IMR-90 (cell line): ENCODE measurements around the gene MYH3. TPM values are rescaled to one million over a fixed set of nuclear protein-coding genes. Genes with fewer than 3 reads are reported as not detected.

Source experiments
- ATAC-seq: fragments of 200-7000 bp; cut with Tn5 transposase; 2 replicates; pipeline ENCODE4 v1.9.1; 2020; ENCODE audit warnings: low read depth, mild to moderate bottlenecking, moderate library complexity
- BruUV-seq: library from RNA; stranded (reverse); fragments of 400-500 nt; replicated peaks from 2 replicates; lab custom pipeline; 2021; lab: Mats Ljungman, UMichigan
- CTCF ChIA-PET: fragments of 300-600 bp; formaldehyde crosslinking; extraction: SDS; loops from one replicate; lab custom pipeline; 2021; ENCODE audit warnings: antibody characterized with exemption; lab: Yijun Ruan, JAX
- POLR2A ChIA-PET: fragments of 300-600 bp; sonication (Branson Sonifier 250); formaldehyde crosslinking; loops from one replicate; lab custom pipeline; 2022; ENCODE audit warnings: antibody characterized with exemption; ENCODE audit not compliant: unreplicated experiment; lab: Charles Lee
- DNase-seq: peaks from one replicate; pipeline ENCODE4 v3.0.0; 2013
- H2AFZ ChIP-seq: replicated peaks from 2 replicates; pipeline ENCODE3; 2013; ENCODE audit warnings: low read length, mild to moderate bottlenecking; ENCODE audit not compliant: poor library complexity
- H2AK5ac ChIP-seq: 2 replicates; pipeline ENCODE4 v1.6.1; 2013; ENCODE audit warnings: low read depth, low read length, inconsistent platforms
- H2AK9ac ChIP-seq: replicated peaks from 2 replicates; pipeline ENCODE3; 2013; ENCODE audit warnings: mild to moderate bottlenecking, low read depth, low read length, moderate library complexity; ENCODE audit not compliant: poor library complexity
- H2BK120ac ChIP-seq: 2 replicates; pipeline ENCODE4 v1.6.1; 2013; ENCODE audit warnings: low read depth, low read length, inconsistent platforms
- H2BK15ac ChIP-seq: 3 replicates; pipeline ENCODE4 v1.6.1; 2013; ENCODE audit warnings: low read depth, low read length, inconsistent platforms
- H2BK20ac ChIP-seq: 2 replicates; pipeline ENCODE4 v1.6.1; 2013; ENCODE audit warnings: low read depth, mild to moderate bottlenecking, inconsistent platforms, low read length, moderate library complexity
- H2BK5ac ChIP-seq: 2 replicates; pipeline ENCODE4 v1.6.1; 2013; ENCODE audit warnings: mild to moderate bottlenecking, low read depth, low read length, inconsistent platforms; ENCODE audit not compliant: poor library complexity, severe bottlenecking
- H3K14ac ChIP-seq: replicated peaks from 2 replicates; pipeline ENCODE4 v1.6.1; 2013; ENCODE audit warnings: low read depth, low read length, inconsistent platforms
- H3K18ac ChIP-seq: 2 replicates; pipeline ENCODE4 v1.6.1; 2013; ENCODE audit warnings: low read depth, low read length, control low read depth
- H3K23ac ChIP-seq: 2 replicates; pipeline ENCODE4 v1.6.1; 2013; ENCODE audit warnings: low read depth, low read length, inconsistent platforms
- H3K27ac ChIP-seq: 2 replicates; pipeline ENCODE4 v1.5.1; 2013; ENCODE audit warnings: mild to moderate bottlenecking, control low read depth, low read length; ENCODE audit not compliant: insufficient read depth
- H3K27me3 ChIP-seq: 2 replicates; pipeline ENCODE4 v1.6.1; 2013; ENCODE audit warnings: low read length; ENCODE audit not compliant: control insufficient read depth, insufficient read depth
- H3K36me3 ChIP-seq: 2 replicates; pipeline ENCODE4 v1.6.1; 2013; ENCODE audit warnings: low read length, mixed read lengths; ENCODE audit not compliant: control insufficient read depth, insufficient read depth
- H3K4ac ChIP-seq: 2 replicates; pipeline ENCODE4 v1.6.1; 2013; ENCODE audit warnings: low read depth, low read length, inconsistent platforms
- H3K4me1 ChIP-seq: 2 replicates; pipeline ENCODE4 v1.6.1; 2013; ENCODE audit warnings: low read length, mixed read lengths; ENCODE audit not compliant: control insufficient read depth, insufficient read depth
- H3K4me2 ChIP-seq: 2 replicates; pipeline ENCODE4 v1.6.1; 2013; ENCODE audit warnings: low read depth, mild to moderate bottlenecking, control low read depth, low read length, moderate library complexity
- H3K4me3 ChIP-seq: 2 replicates; pipeline ENCODE4 v1.5.1; 2013; ENCODE audit warnings: low read depth, mild to moderate bottlenecking, control low read depth, low read length, moderate library complexity; ENCODE audit not compliant: insufficient read depth
- H3K56ac ChIP-seq: 2 replicates; pipeline ENCODE4 v1.6.1; 2013; ENCODE audit warnings: low read length, inconsistent platforms; ENCODE audit not compliant: insufficient read depth; ENCODE audit errors: extremely low read depth
- H3K79me1 ChIP-seq, 2 experiments: 2 replicates each; pipeline ENCODE4 v1.6.1; 2013; ENCODE audit warnings: low read length in 2 of 2, inconsistent platforms in 1 of 2, low read depth in 1 of 2
- H3K9ac ChIP-seq: 2 replicates; pipeline ENCODE4 v1.6.1; 2013; ENCODE audit warnings: low read depth, low read length, control low read depth
- H3K9me1 ChIP-seq: 2 replicates; pipeline ENCODE4 v1.6.1; 2013; ENCODE audit warnings: low read length, inconsistent platforms; ENCODE audit not compliant: insufficient read depth
- H3K9me3 ChIP-seq: 2 replicates; pipeline ENCODE4 v1.6.1; 2013; ENCODE audit warnings: low read length; ENCODE audit not compliant: control insufficient read depth, insufficient read depth
- H4K20me1 ChIP-seq: 2 replicates; pipeline ENCODE4 v1.6.1; 2013; ENCODE audit warnings: low read length, inconsistent platforms; ENCODE audit not compliant: insufficient read depth
- H4K5ac ChIP-seq: 2 replicates; pipeline ENCODE4 v1.6.1; 2013; ENCODE audit warnings: mild to moderate bottlenecking, low read depth, low read length, control low read depth
- H4K8ac ChIP-seq, 2 experiments: 2 replicates each; pipeline ENCODE4 v1.6.1; 2013; ENCODE audit warnings: low read depth in 2 of 2, low read length in 2 of 2, control low read depth in 1 of 2, inconsistent platforms in 1 of 2
- H4K91ac ChIP-seq: 2 replicates; pipeline ENCODE4 v1.6.1; 2013; ENCODE audit warnings: low read depth, low read length, inconsistent platforms; ENCODE audit not compliant: insufficient read depth
- BHLHE40 ChIP-seq: fragments of 150-350 bp; IDR thresholded peaks from 2 replicates; pipeline ENCODE4 v1.6.1; 2016; ENCODE audit warnings: mild to moderate bottlenecking, low read depth, low read length
- CEBPB ChIP-seq: IDR thresholded peaks from 2 replicates; pipeline ENCODE4 v1.6.1; 2012; ENCODE audit warnings: low read depth, low read length, improper control_type of control experiment
- CHD1 ChIP-seq: IDR thresholded peaks from 2 replicates; pipeline ENCODE4 v1.6.1; 2012; ENCODE audit warnings: low read depth, low read length, improper control_type of control experiment
- FOS ChIP-seq: fragments of 150-350 bp; IDR thresholded peaks from 2 replicates; pipeline ENCODE4 v1.6.1; 2016; ENCODE audit warnings: low read depth, low read length
- MAFK ChIP-seq: IDR thresholded peaks from 2 replicates; pipeline ENCODE4 v1.6.1; 2012; ENCODE audit warnings: low read depth, low read length, improper control_type of control experiment
- MAZ ChIP-seq: IDR thresholded peaks from 2 replicates; pipeline ENCODE4 v1.6.1; 2012; ENCODE audit warnings: low read depth, mild to moderate bottlenecking, low read length, improper control_type of control experiment, moderate library complexity, borderline replicate concordance
- NFE2L2 ChIP-seq: fragments of 150-350 bp; IDR thresholded peaks from 2 replicates; pipeline ENCODE4 v1.6.1; 2016; ENCODE audit warnings: low read depth, mild to moderate bottlenecking, low read length
- POLR2A ChIP-seq: IDR thresholded peaks from 2 replicates; pipeline ENCODE4 v1.6.1; 2012; ENCODE audit warnings: mild to moderate bottlenecking, low read depth, low read length
- RAD21 ChIP-seq: IDR thresholded peaks from 2 replicates; pipeline ENCODE4 v1.6.1; 2012; ENCODE audit warnings: low read length, improper control_type of control experiment
- RCOR1 ChIP-seq: IDR thresholded peaks from 2 replicates; pipeline ENCODE4 v1.6.1; 2012; ENCODE audit warnings: mild to moderate bottlenecking, low read length, improper control_type of control experiment; ENCODE audit not compliant: insufficient replicate concordance
- SMC3 ChIP-seq: fragments of 150-350 bp; IDR thresholded peaks from 2 replicates; pipeline ENCODE4 v1.6.1; 2016; ENCODE audit warnings: low read depth, mild to moderate bottlenecking, antibody characterized with exemption, low read length, moderate library complexity
- WGBS, 2 experiments: methylation state at CpG; one replicate each; pipeline versions ENCODE4 v1.1.5 to v1.1.7; 2013; ENCODE audit warnings: missing lambda C conversion rate in 2 of 2; ENCODE audit not compliant: insufficient read length in 1 of 2; ENCODE audit errors: extremely low coverage in 2 of 2; 5-methylcytosine and 5-hydroxymethylcytosine counted together
- dilution Hi-C: fragments of 300-500 bp; cut with HindIII; formaldehyde crosslinking; loops from one replicate; pipeline ENCODE4 v1.14.3; 2018; ENCODE audit warnings: low sequenced_read_pairs; ENCODE audit not compliant: unreplicated experiment
- in situ Hi-C: fragments of 300-500 bp; cut with MboI; formaldehyde crosslinking; loops from 3 replicates; pipeline ENCODE4 v1.14.3; 2019; ENCODE audit warnings: low sequenced_read_pairs, inconsistent platforms, mixed read lengths
- intact Hi-C: fragments of 100-400 bp; cut with micrococcal nuclease; formaldehyde crosslinking; loops from 2 replicates; pipeline ENCODE4 v1.10.0; 2022
- polyA plus RNA-seq, 3 experiments: library from polyadenylated mRNA; depleted of rRNA; stranded (reverse); fragments of >200 nt; gene quantifications; 2 replicates each; pipeline ENCODE4 v1.2.3, GENCODE V29; 2012; ENCODE audit warnings: low replicate concordance in 1 of 3
- total RNA-seq: library from RNA; depleted of rRNA; stranded (reverse); fragments of >200 nt; gene quantifications from 2 replicates; pipeline ENCODE4 v1.2.3, GENCODE V29; 2012
- TF ChIP-seq, protein P1 (sequence below): fragments of 150-350 bp; IDR thresholded peaks from 2 replicates; pipeline ENCODE4 v1.6.1; 2017; ENCODE audit warnings: mild to moderate bottlenecking, antibody characterized with exemption, low read length, low read depth
- TF ChIP-seq, protein P2 (sequence below): fragments of 150-350 bp; IDR thresholded peaks from 2 replicates; pipeline ENCODE4 v1.6.1; 2016; ENCODE audit warnings: low read depth, mild to moderate bottlenecking, low read length, moderate library complexity, borderline replicate concordance
- TF ChIP-seq, protein P3 (sequence below): conservative IDR thresholded peaks from 2 replicates; pipeline ENCODE4 v1.5.1; 2012; ENCODE audit warnings: mild to moderate bottlenecking, low read depth, low read length, improper control_type of control experiment

Gene MYH3
- total and polyA plus RNA-seq, 2 of the 4 experiments (the other 2 are of a cell fraction), result 0.54 to 0.63 TPM

DNA sequence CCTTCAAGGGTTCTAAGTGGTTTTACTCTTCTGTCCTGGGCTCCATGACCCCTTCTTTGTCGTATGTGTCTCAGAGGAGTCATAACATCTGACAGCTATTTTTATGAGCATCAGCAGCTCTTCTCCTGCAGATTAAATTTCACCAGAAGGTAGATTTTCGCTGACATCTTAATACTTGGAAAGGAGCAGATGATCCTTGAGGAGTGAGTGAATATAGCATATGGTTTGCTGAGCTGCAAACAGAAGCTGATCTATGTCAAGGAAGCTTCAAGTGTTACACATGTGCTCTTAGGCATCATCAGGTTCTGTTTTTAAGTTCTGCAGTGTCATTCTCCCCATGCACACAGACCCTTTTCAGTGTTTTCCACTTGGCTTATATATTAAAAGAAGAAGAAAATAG lies 58.5 kb downstream of the MYH3 start:
- Histone ChIP-seq H2AK5ac (no peak overlapping the region), H3K4ac (no peak overlapping the region), H2BK15ac (no peak overlapping the region), H4K20me1 (no peaks in the 10 kb centered on the region), H4K5ac (no peak overlapping the region), H3K79me1 (no peaks in the 10 kb centered on the region), H3K27me3 (no peaks in the 10 kb centered on the region), H4K8ac (no peak overlapping the region), H3K56ac (no peak overlapping the region), H3K9me1 (no peaks in the 10 kb centered on the region; the same call in 1 of the 2 replicates), H3K14ac (no peak overlapping the region), H3K27ac (no peak overlapping the region), H3K9ac (no peak overlapping the region), H2BK5ac (no peak overlapping the region), H3K4me2 (no peak overlapping the region), H2BK120ac (no peak overlapping the region), H2AFZ (no peak overlapping the region), H2BK20ac (no peak overlapping the region), H3K36me3 (no peaks in the 10 kb centered on the region), H4K91ac (no peak overlapping the region), H3K23ac (no peak overlapping the region), H2AK9ac (no peak overlapping the region), H3K18ac (no peak overlapping the region), H3K4me3 (no peak overlapping the region), H3K9me3 (no peaks in the 10 kb centered on the region), H3K4me1 (peaks cover 1% of the 10 kb centered on the region)
- CTCF ChIA-PET, result no interaction called here
- ATAC-seq (no peak), DNase-seq (no peak)
- dilution Hi-C loops, result no loop called here
- POLR2A ChIA-PET, result no interaction called here
- no CpG with 5 or more reads among the region's 2 CpGs for WGBS, 2 experiments
- TF ChIP-seq MAZ (no peak), NFE2L2 (no peak), RCOR1 (no peak), MAFK (no peak), BHLHE40 (no peak), CHD1 (no peak), FOS (no peak), POLR2A (no peak), RAD21 (no peak), CEBPB (no peak), SMC3 (no peak)
- TF ChIP-seq, protein P1, sequence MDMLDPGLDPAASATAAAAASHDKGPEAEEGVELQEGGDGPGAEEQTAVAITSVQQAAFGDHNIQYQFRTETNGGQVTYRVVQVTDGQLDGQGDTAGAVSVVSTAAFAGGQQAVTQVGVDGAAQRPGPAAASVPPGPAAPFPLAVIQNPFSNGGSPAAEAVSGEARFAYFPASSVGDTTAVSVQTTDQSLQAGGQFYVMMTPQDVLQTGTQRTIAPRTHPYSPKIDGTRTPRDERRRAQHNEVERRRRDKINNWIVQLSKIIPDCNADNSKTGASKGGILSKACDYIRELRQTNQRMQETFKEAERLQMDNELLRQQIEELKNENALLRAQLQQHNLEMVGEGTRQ, result no peak
- TF ChIP-seq, protein P2, sequence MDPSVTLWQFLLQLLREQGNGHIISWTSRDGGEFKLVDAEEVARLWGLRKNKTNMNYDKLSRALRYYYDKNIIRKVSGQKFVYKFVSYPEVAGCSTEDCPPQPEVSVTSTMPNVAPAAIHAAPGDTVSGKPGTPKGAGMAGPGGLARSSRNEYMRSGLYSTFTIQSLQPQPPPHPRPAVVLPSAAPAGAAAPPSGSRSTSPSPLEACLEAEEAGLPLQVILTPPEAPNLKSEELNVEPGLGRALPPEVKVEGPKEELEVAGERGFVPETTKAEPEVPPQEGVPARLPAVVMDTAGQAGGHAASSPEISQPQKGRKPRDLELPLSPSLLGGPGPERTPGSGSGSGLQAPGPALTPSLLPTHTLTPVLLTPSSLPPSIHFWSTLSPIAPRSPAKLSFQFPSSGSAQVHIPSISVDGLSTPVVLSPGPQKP, result no peak
- TF ChIP-seq, protein P3, sequence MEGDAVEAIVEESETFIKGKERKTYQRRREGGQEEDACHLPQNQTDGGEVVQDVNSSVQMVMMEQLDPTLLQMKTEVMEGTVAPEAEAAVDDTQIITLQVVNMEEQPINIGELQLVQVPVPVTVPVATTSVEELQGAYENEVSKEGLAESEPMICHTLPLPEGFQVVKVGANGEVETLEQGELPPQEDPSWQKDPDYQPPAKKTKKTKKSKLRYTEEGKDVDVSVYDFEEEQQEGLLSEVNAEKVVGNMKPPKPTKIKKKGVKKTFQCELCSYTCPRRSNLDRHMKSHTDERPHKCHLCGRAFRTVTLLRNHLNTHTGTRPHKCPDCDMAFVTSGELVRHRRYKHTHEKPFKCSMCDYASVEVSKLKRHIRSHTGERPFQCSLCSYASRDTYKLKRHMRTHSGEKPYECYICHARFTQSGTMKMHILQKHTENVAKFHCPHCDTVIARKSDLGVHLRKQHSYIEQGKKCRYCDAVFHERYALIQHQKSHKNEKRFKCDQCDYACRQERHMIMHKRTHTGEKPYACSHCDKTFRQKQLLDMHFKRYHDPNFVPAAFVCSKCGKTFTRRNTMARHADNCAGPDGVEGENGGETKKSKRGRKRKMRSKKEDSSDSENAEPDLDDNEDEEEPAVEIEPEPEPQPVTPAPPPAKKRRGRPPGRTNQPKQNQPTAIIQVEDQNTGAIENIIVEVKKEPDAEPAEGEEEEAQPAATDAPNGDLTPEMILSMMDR, result no peak
- no TSS peak for BruUV-seq
- intact Hi-C loops, result no loop called here
- in situ Hi-C loops, result no loop called here
